DND-41 (cell line): ENCODE data around the gene PRAMEF12.

Experiments
- ATAC-seq: fragments of 200-7000 bp; cut with Tn5 transposase; 3 replicates; pipeline ENCODE4 v1.9.1; 2021; ENCODE audit warnings: low read depth; ENCODE audit not compliant: insufficient read depth
- DNase-seq: peaks from one replicate; pipeline ENCODE4 v3.0.0-alpha.2; 2020
- H2AFZ ChIP-seq: 2 replicates; pipeline ENCODE4 v1.6.0; 2012; ENCODE audit warnings: low read depth, low read length
- H3K27ac ChIP-seq: 2 replicates; pipeline ENCODE4 v1.5.1; 2012; ENCODE audit warnings: low read length, inconsistent platforms
- H3K27me3 ChIP-seq: fragments of 200-600 bp; sonication (generic); 2 replicates; pipeline ENCODE4 v1.6.0; 2012; ENCODE audit warnings: low read length, mild to moderate bottlenecking, inconsistent platforms; ENCODE audit not compliant: insufficient read depth, poor library complexity
- H3K36me3 ChIP-seq: 2 replicates; pipeline ENCODE4 v1.5.1; 2012; ENCODE audit warnings: low read length, inconsistent platforms; ENCODE audit not compliant: insufficient read depth
- H3K4me1 ChIP-seq: 2 replicates; pipeline ENCODE4 v1.5.1; 2012; ENCODE audit warnings: mild to moderate bottlenecking, low read length; ENCODE audit not compliant: insufficient read depth
- H3K4me2 ChIP-seq: 2 replicates; pipeline ENCODE4 v1.6.0; 2012; ENCODE audit warnings: mild to moderate bottlenecking, moderate library complexity, low read length, inconsistent platforms; ENCODE audit not compliant: insufficient read depth
- H3K4me3 ChIP-seq, 2 experiments: fragments of 200-600 bp in 1 of 2; shearing (Covaris generic) in 1 of 2; 2 replicates each; pipeline ENCODE4 v1.5.1; 2012 to 2016; ENCODE audit warnings: inconsistent platforms in 2 of 2, low read length in 2 of 2, mild to moderate bottlenecking in 2 of 2, low read depth in 1 of 2, moderate library complexity in 1 of 2
- H3K79me2 ChIP-seq: 2 replicates; pipeline ENCODE4 v1.6.0; 2012; ENCODE audit warnings: low read length, inconsistent platforms; ENCODE audit not compliant: insufficient read depth
- H3K9ac ChIP-seq: 2 replicates; pipeline ENCODE4 v1.6.0; 2012; ENCODE audit warnings: low read depth, mild to moderate bottlenecking, inconsistent platforms, low read length, moderate library complexity
- H3K9me3 ChIP-seq: 2 replicates; pipeline ENCODE4 v1.5.1; 2012; ENCODE audit warnings: low read length, moderate library complexity, mild to moderate bottlenecking, inconsistent platforms; ENCODE audit not compliant: insufficient read depth, severe bottlenecking
- H4K20me1 ChIP-seq: 2 replicates; pipeline ENCODE4 v1.6.0; 2012; ENCODE audit warnings: low read length; ENCODE audit not compliant: insufficient read depth
- CTCF ChIP-seq: IDR thresholded peaks from 2 replicates; pipeline ENCODE4 v1.5.1; 2012; ENCODE audit warnings: borderline replicate concordance, low read length, moderate library complexity, mild to moderate bottlenecking; ENCODE audit not compliant: poor library complexity, severe bottlenecking; ENCODE audit errors: extremely low read depth
- EZH2 ChIP-seq: IDR thresholded peaks from 3 replicates; pipeline ENCODE4 v1.6.1; 2012; ENCODE audit warnings: borderline replicate concordance, low read depth, mild to moderate bottlenecking, moderate library complexity, low read length, inconsistent platforms; ENCODE audit not compliant: severe bottlenecking

Gene PRAMEF12

GRCh38 chr1:12799730-12800129 is 26.2 kb downstream of the PRAMEF12 start:
- Histone ChIP-seq H3K36me3 (no peaks in the 10 kb centered on the region), H3K4me2 (no peak overlapping the region), H4K20me1 (no peaks in the 10 kb centered on the region), H3K4me1 (no peaks in the 10 kb centered on the region), H2AFZ (no peak overlapping the region), H3K79me2 (no peaks in the 10 kb centered on the region), H3K9me3 (no peaks in the 10 kb centered on the region), H3K27ac (no peak overlapping the region), H3K4me3 (no peak overlapping the region), H3K9ac (no peak overlapping the region), H3K27me3 (peaks cover 3% of the 10 kb centered on the region)
- no peak for TF ChIP-seq EZH2
- TF ChIP-seq CTCF = no peak
- ATAC-seq (no peak), DNase-seq (no peak)

GRCh38 chr1:12809933-12810332 is 36.4 kb downstream of the PRAMEF12 start:
- no peaks in the 10 kb centered on the region for H3K4me1 ChIP-seq
- ATAC-seq (no peak), DNase-seq (no peak)
- H3K9me3 ChIP-seq = no peaks in the 10 kb centered on the region
- no peak overlapping the region for H3K4me3 ChIP-seq
- peaks cover 4% of the 10 kb centered on the region for H3K27me3 ChIP-seq
- H3K36me3 ChIP-seq = no peaks in the 10 kb centered on the region
- H3K27ac ChIP-seq = no peak overlapping the region
- H3K9ac ChIP-seq = no peak overlapping the region
- H3K79me2 ChIP-seq = no peaks in the 10 kb centered on the region
- H4K20me1 ChIP-seq = no peaks in the 10 kb centered on the region
- TF ChIP-seq CTCF = no peak
- no peak for TF ChIP-seq EZH2
- H2AFZ ChIP-seq = no peak overlapping the region
- no peak overlapping the region for H3K4me2 ChIP-seq

GRCh38 chr1:12810691-12811408 is 37.3 kb downstream of the PRAMEF12 start:
- H4K20me1 ChIP-seq = no peaks in the 10 kb centered on the region
- no peak for DNase-seq

More at GRCh38 chr1:12810691-12811408, 37.3 kb downstream of the PRAMEF12 start:
- Histone ChIP-seq H3K36me3 (no peaks in the 10 kb centered on the region), H3K9ac (no peak overlapping the region), H3K4me1 (no peaks in the 10 kb centered on the region), H3K27ac (no peak overlapping the region), H3K9me3 (no peaks in the 10 kb centered on the region), H2AFZ (no peak overlapping the region), H3K4me2 (no peak overlapping the region), H3K4me3 (no peak overlapping the region), H3K79me2 (no peaks in the 10 kb centered on the region), H3K27me3 (peaks cover 4% of the 10 kb centered on the region)
- no peak for ATAC-seq
- TF ChIP-seq CTCF (no peak), EZH2 (no peak)
